ENCODE results near the gene PSMA5.

DNA sequence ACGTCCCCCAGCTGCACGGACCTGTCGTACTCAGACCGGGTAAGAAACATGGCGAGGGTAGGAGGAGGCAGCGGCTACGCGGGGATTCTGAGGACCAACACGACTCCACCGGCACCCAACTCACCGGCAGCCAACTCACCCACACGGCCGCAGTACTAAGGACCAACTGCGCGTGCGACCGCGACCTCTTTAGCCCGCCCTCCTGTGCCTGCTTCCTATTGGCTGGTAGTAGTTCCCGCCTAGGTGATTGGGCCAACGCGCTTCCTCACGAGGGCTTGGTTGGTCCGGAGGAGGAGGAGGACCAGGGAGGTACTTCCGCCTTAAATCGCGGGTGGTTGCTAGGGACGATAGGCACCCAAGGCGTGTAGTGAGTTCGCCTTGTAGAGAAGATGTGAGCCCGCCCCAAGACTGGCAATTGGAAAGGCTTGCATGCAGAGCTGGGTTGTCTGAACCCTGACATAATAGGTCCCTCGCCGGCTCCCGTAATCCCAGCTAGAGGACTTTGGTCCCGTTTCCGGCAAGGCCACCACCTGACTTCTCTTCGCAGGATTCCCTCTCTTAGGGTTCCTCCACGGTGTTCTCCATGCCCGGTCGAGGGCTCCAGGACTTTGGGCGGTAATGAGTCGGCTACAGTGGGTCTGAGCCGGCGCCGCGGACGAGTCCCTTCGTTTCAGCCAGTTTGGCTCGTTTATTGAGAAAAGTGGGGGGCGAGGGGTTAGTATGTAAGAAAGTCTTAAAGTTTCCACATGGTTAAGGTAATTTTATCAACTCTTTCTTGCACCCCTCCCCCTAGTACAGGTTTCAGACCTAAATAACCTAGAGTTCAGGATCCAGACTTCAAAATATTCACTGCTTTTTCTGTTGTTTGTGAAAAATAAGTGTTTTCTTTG is at the start of gene PSMA5:
- TF ChIP-seq POLR2A (IDR thresholded peaks at IDR 0.05) (peak in 1 of 2 donors; percentile 79), CTCF (IDR thresholded peaks at IDR 0.05) (peak in 1 of 6 experiments; percentile 10)

Measured in thyroid gland (tissue), 4 donors.